H1 (cell line): ENCODE data around the gene EXOC3L1. TPM values are rescaled to one million over a fixed set of nuclear protein-coding genes. Genes with fewer than 3 reads are reported as not detected.

Experiments
- CBX5 ChIP-seq: fragments of 300-800, 300-1000 bp; sonication (generic); IDR thresholded peaks from 2 replicates; pipeline ENCODE4 v1.7.1; 2016; ENCODE audit warnings: antibody characterized with exemption, low read length, low read depth
- CTCF ChIP-seq, 3 experiments: IDR thresholded peaks; 1 replicate in 2 of 3; 2 replicates in 1 of 3; pipeline versions ENCODE4 v1.5.1 to v1.6.1; 2011; ENCODE audit warnings: low read length in 3 of 3, mild to moderate bottlenecking in 3 of 3, inconsistent platforms in 2 of 3, low read depth in 1 of 3, moderate library complexity in 1 of 3; ENCODE audit not compliant: insufficient read depth in 1 of 3; ENCODE audit errors: control extremely low read depth in 1 of 3
- HDAC2 ChIP-seq, 2 experiments: fragments of 300-600 bp in 1 of 2; sonication (generic) in 1 of 2; IDR thresholded peaks; 2 replicates each; pipeline ENCODE4 v1.6.1; 2011 to 2012; ENCODE audit warnings: low read depth in 2 of 2, low read length in 2 of 2, mild to moderate bottlenecking in 2 of 2, moderate library complexity in 2 of 2, borderline replicate concordance in 1 of 2, inconsistent platforms in 1 of 2
- HDAC6 ChIP-seq: IDR thresholded peaks from one replicate; pipeline ENCODE4 v1.7.1; 2012; ENCODE audit warnings: low read depth, mild to moderate bottlenecking, inconsistent platforms, low read length, moderate library complexity
- KDM1A ChIP-seq: fragments of 200-600, 300-600 bp; sonication (generic); IDR thresholded peaks from 2 replicates; pipeline ENCODE4 v1.7.1; 2016; ENCODE audit warnings: mild to moderate bottlenecking, low read length, borderline replicate concordance
- MAFK ChIP-seq: IDR thresholded peaks from 2 replicates; pipeline ENCODE4 v1.6.1; 2012; ENCODE audit warnings: low read depth, mild to moderate bottlenecking, improper control_type of control experiment, low read length
- MAX ChIP-seq: IDR thresholded peaks from 2 replicates; pipeline ENCODE4 v1.6.1; 2012; ENCODE audit warnings: inconsistent platforms
- NRF1 ChIP-seq: IDR thresholded peaks from 2 replicates; pipeline ENCODE4 v1.6.1; 2011; ENCODE audit warnings: mild to moderate bottlenecking, low read depth, low read length, improper control_type of control experiment
- POU5F1 ChIP-seq: IDR thresholded peaks from 2 replicates; pipeline ENCODE4 v1.6.1; 2011; ENCODE audit warnings: low read depth, mild to moderate bottlenecking, low read length, moderate library complexity
- RAD21 ChIP-seq, 2 experiments: IDR thresholded peaks in 1 of 2; conservative IDR thresholded peaks in 1 of 2; 2 replicates each; pipeline ENCODE4 v1.6.1; 2011; ENCODE audit warnings: low read depth in 2 of 2, low read length in 2 of 2, improper control_type of control experiment in 1 of 2, inconsistent platforms in 1 of 2, mild to moderate bottlenecking in 1 of 2, moderate library complexity in 1 of 2
- SAP30 ChIP-seq: fragments of 300-600 bp; sonication (generic); IDR thresholded peaks from 2 replicates; pipeline ENCODE4 v1.7.1; 2012; ENCODE audit warnings: low read length, moderate library complexity, mild to moderate bottlenecking, inconsistent platforms; ENCODE audit not compliant: insufficient read depth, insufficient replicate concordance
- SIN3A ChIP-seq, 2 experiments: IDR thresholded peaks in 1 of 2; conservative IDR thresholded peaks in 1 of 2; 2 replicates each; pipeline ENCODE4 v1.6.1; 2011 to 2012; ENCODE audit warnings: low read length in 2 of 2, improper control_type of control experiment in 1 of 2, low read depth in 1 of 2, mild to moderate bottlenecking in 1 of 2
- SIX5 ChIP-seq: IDR thresholded peaks from 2 replicates; pipeline ENCODE4 v1.6.1; 2011; ENCODE audit warnings: mild to moderate bottlenecking, low read depth, low read length
- SP4 ChIP-seq: IDR thresholded peaks from 2 replicates; pipeline ENCODE4 v1.6.1; 2012; ENCODE audit warnings: low read length, inconsistent platforms
- TAF1 ChIP-seq: IDR thresholded peaks from 2 replicates; pipeline ENCODE4 v1.6.1; 2011; ENCODE audit warnings: mild to moderate bottlenecking, low read depth, low read length
- TAF7 ChIP-seq: optimal IDR thresholded peaks from 2 replicates; pipeline ENCODE3; 2011; ENCODE audit warnings: low read depth, mild to moderate bottlenecking, inconsistent platforms, low read length, moderate library complexity, borderline replicate concordance
- TEAD4 ChIP-seq: IDR thresholded peaks from 2 replicates; pipeline ENCODE4 v1.6.1; 2012; ENCODE audit warnings: low read depth, low read length, inconsistent platforms, mixed read lengths
- YY1 ChIP-seq: IDR thresholded peaks from 2 replicates; pipeline ENCODE4 v1.6.1; 2011; ENCODE audit warnings: low read depth, mild to moderate bottlenecking, low read length
- ZNF274 ChIP-seq: IDR thresholded peaks from 2 replicates; pipeline ENCODE4 v1.7.0; 2012; ENCODE audit warnings: low read length, borderline replicate concordance; ENCODE audit errors: extremely low read depth
- polyA plus RNA-seq, 7 experiments: library from polyadenylated mRNA; depleted of rRNA in 3 of 7; stranded (reverse) in 5 of 7; unstranded in 2 of 7; fragments of >200 nt in 5 of 7; fragments of 200-250 nt in 2 of 7; gene quantifications; 1 replicate in 5 of 7; 2 replicates in 1 of 7; 4 replicates in 1 of 7; pipeline versions ENCODE4 v1.2.1 to v1.2.3, GENCODE V29; 2011 to 2013; ENCODE audit warnings: missing spikeins in 2 of 7, mixed read lengths in 2 of 7
- total RNA-seq: library from RNA; stranded (reverse); fragmentation: NEBNext Ultra II Directional; extraction: Animal tissue kit (Norgen Biotek cat#: 25700); gene quantifications from 2 replicates; pipeline ENCODE4 v1.2.1, GENCODE V29; 2021
- TF ChIP-seq, protein P1 (sequence below): IDR thresholded peaks from 2 replicates; pipeline ENCODE4 v1.6.1; 2012; ENCODE audit warnings: inconsistent platforms

Gene EXOC3L1
- total and polyA plus RNA-seq, 2 of the 8 experiments (the other 6 are each of a cell fraction or from before 2014, with no cell fraction given): 1.3 TPM

GRCh38 chr16:67191995-67192681 lies 2.2 kb upstream of the EXOC3L1 start, which contains the start of gene E2F4 (continued):
- 0 out of 4 replicates have a peak, but pooled peaks of 1 of the 3 experiments have one; percentile 0 for TF ChIP-seq CTCF (IDR thresholded peaks at IDR 0.05; ENCODE audit: control extremely low read depth in 1 of 3, insufficient read depth in 1 of 3, low read depth in 1 of 3, low read length in 3 of 3)
- TF ChIP-seq YY1: peak; percentile 72
- no peak for TF ChIP-seq KDM1A
- 0 out of 4 replicates have a peak, but pooled peaks of 1 of the 2 experiments have one; percentile 77 for TF ChIP-seq HDAC2 (IDR thresholded peaks at IDR 0.05; ENCODE audit: borderline replicate concordance in 1 of 2, low read depth in 2 of 2, low read length in 2 of 2)
- peak; percentile 77 for TF ChIP-seq MAX
- no peak for TF ChIP-seq MAFK
- TF ChIP-seq CBX5: no peak
- no peak for TF ChIP-seq ZNF274
- no peak for TF ChIP-seq SP4
- no peak for TF ChIP-seq POU5F1
- TF ChIP-seq TAF7: no peak
- 0 out of 2 replicates have a peak, but pooled peaks have one; percentile 36 for TF ChIP-seq TEAD4
- TF ChIP-seq NRF1: no peak
- TF ChIP-seq RAD21 (IDR thresholded peaks at IDR 0.05 in 1 of 2, conservative IDR thresholded peaks at IDR 0.05 in 1 of 2; ENCODE audit: low read depth in 2 of 2, low read length in 2 of 2): no peak
- TF ChIP-seq SIN3A (conservative IDR thresholded peaks at IDR 0.05 in 1 of 2, IDR thresholded peaks at IDR 0.05 in 1 of 2; ENCODE audit: low read depth in 1 of 2, low read length in 2 of 2): peak; percentile 60 to 87; a peak in 2 of 4 replicates
- TF ChIP-seq TAF1: peak; percentile 54; the same call in 1 of the 2 replicates
- TF ChIP-seq, protein P1, sequence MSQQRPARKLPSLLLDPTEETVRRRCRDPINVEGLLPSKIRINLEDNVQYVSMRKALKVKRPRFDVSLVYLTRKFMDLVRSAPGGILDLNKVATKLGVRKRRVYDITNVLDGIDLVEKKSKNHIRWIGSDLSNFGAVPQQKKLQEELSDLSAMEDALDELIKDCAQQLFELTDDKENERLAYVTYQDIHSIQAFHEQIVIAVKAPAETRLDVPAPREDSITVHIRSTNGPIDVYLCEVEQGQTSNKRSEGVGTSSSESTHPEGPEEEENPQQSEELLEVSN: no peak
- no peak for TF ChIP-seq SIX5
- TF ChIP-seq HDAC6: no peak
- TF ChIP-seq SAP30: peak; percentile 74
